SU-DHL-6 (cell line): ENCODE data around the gene FABP6.

Experiments used
- H2AFZ ChIP-seq: fragments of 200-600 bp; sonication (generic); 2 replicates; pipeline ENCODE4 v1.6.1; 2014; ENCODE audit warnings: low read depth, mild to moderate bottlenecking, moderate library complexity, mixed read lengths, antibody characterized with exemption, low read length; ENCODE audit not compliant: severe bottlenecking
- H3F3A ChIP-seq: fragments of 200-600 bp; shearing (Covaris generic); 2 replicates; pipeline ENCODE4 v1.6.0; 2016; ENCODE audit warnings: antibody characterized with exemption, mild to moderate bottlenecking; ENCODE audit not compliant: insufficient read depth
- H3K27ac ChIP-seq: fragments of 200-600 bp; sonication (generic); 2 replicates; pipeline ENCODE4 v1.5.1; 2016; ENCODE audit warnings: low read depth, mild to moderate bottlenecking, low read length, moderate library complexity, mixed read lengths
- H3K27me3 ChIP-seq: fragments of 200-600 bp; sonication (generic), shearing (Covaris generic); 2 replicates; pipeline ENCODE4 v1.6.0; 2014; ENCODE audit warnings: mild to moderate bottlenecking, low read length
- H3K36me3 ChIP-seq: fragments of 200-600 bp; sonication (generic); 2 replicates; pipeline ENCODE4 v1.6.1; 2014; ENCODE audit warnings: mild to moderate bottlenecking, low read length, mixed read lengths
- H3K4me2 ChIP-seq: fragments of 300-600, 200-600 bp; shearing (Covaris generic), sonication (generic); 2 replicates; pipeline ENCODE4 v1.6.0; 2014; ENCODE audit warnings: low read length, low read depth, mild to moderate bottlenecking; ENCODE audit not compliant: poor library complexity, severe bottlenecking
- H3K4me3 ChIP-seq: fragments of 200-600 bp; sonication (generic); 2 replicates; pipeline ENCODE4 v1.5.1; 2014; ENCODE audit warnings: antibody characterized with exemption, low read length, mild to moderate bottlenecking, mixed read lengths; ENCODE audit not compliant: insufficient read depth, poor library complexity, severe bottlenecking
- H3K79me2 ChIP-seq: fragments of 200-600 bp; sonication (generic); 2 replicates; pipeline ENCODE4 v1.6.1; 2014; ENCODE audit warnings: mild to moderate bottlenecking, low read length, moderate library complexity; ENCODE audit not compliant: insufficient read depth
- H3K9ac ChIP-seq: fragments of 200-600 bp; sonication (generic); 2 replicates; pipeline ENCODE4 v1.7.0; 2014; ENCODE audit warnings: mild to moderate bottlenecking, low read length
- H3K9me2 ChIP-seq: fragments of 200-600 bp; sonication (generic); replicated peaks from 2 replicates; pipeline ENCODE4 v1.6.1; 2014; ENCODE audit warnings: low read length; ENCODE audit not compliant: insufficient read depth
- H3K9me3 ChIP-seq: fragments of 200-600 bp; sonication (generic); 2 replicates; pipeline ENCODE4 v1.6.1; 2014; ENCODE audit warnings: low read length, mixed read lengths; ENCODE audit not compliant: insufficient read depth
- H4K20me1 ChIP-seq: fragments of 200-600 bp; sonication (generic); 2 replicates; pipeline ENCODE4 v1.6.1; 2014; ENCODE audit warnings: low read depth, mild to moderate bottlenecking, antibody characterized with exemption, low read length, moderate library complexity, mixed read lengths
- EZH2phosphoT487 ChIP-seq: fragments of 200-600 bp; sonication (generic), shearing (Covaris generic); conservative IDR thresholded peaks from 2 replicates; pipeline ENCODE4 v1.6.1; 2018; ENCODE audit warnings: mild to moderate bottlenecking, antibody characterized with exemption, low read length, moderate library complexity, mixed read lengths
- TF ChIP-seq, protein P1 (sequence below): fragments of 200-600 bp; sonication (generic); IDR thresholded peaks from one replicate; pipeline ENCODE4 v1.5.1; 2017; ENCODE audit warnings: antibody characterized with exemption, mild to moderate bottlenecking, low read length, moderate library complexity; ENCODE audit not compliant: insufficient read depth, poor library complexity, severe bottlenecking

Gene FABP6

GRCh38 chr5:160287378-160288051 is 58.2 kb downstream of the FABP6 start:
- Histone ChIP-seq H3K9me3 (no peaks in the 10 kb centered on the region), H3K9ac (no peak overlapping the region), H3K79me2 (no peaks in the 10 kb centered on the region), H3K27me3 (no peaks in the 10 kb centered on the region), H4K20me1 (no peaks in the 10 kb centered on the region), H3K4me3 (no peak overlapping the region), H3K36me3 (no peaks in the 10 kb centered on the region), H3K9me2 (no peaks in the 10 kb centered on the region), H3K4me2 (no peak overlapping the region), H3F3A (no peaks in the 10 kb centered on the region), H2AFZ (no peak overlapping the region), H3K27ac (no peak overlapping the region)
- TF ChIP-seq, protein P1, sequence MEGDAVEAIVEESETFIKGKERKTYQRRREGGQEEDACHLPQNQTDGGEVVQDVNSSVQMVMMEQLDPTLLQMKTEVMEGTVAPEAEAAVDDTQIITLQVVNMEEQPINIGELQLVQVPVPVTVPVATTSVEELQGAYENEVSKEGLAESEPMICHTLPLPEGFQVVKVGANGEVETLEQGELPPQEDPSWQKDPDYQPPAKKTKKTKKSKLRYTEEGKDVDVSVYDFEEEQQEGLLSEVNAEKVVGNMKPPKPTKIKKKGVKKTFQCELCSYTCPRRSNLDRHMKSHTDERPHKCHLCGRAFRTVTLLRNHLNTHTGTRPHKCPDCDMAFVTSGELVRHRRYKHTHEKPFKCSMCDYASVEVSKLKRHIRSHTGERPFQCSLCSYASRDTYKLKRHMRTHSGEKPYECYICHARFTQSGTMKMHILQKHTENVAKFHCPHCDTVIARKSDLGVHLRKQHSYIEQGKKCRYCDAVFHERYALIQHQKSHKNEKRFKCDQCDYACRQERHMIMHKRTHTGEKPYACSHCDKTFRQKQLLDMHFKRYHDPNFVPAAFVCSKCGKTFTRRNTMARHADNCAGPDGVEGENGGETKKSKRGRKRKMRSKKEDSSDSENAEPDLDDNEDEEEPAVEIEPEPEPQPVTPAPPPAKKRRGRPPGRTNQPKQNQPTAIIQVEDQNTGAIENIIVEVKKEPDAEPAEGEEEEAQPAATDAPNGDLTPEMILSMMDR, result no peak
- TF ChIP-seq EZH2phosphoT487, result no peak
